ENCODE results near the gene NRP1.
"Not testable (repeated sequence)": the region's sequence is repeated elsewhere in the genome, so short reads cannot be mapped to it uniquely, and the experiment has no call there.

NRP1 gene

GRCh38 chr10:33334153-33334804 is at the start of gene NRP1:
TSS of gene NRP1 (minus strand) at chr10:33334667. CDS start at chr10:33334382, 285 bp downstream.
- DNase-seq, result peak in 1 of 2 experiments; percentile 17

DNA sequence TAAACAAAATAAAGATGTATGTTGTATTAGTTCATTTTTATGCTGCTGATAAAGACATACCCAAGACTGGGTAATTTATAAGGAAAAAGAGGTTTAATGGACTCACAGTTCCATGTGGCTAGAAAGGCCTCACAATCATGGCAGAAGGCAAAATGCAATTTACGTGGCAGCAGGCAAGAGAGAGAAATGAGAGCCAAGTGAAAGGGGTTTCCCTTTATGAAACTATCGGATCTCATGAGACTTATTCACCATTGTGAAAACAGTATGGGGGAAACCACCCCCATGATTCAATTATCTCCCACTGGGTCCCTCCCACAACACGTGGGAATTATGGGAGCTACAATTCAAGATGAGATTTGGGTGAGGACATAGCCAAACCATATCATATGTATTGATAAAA is 49.7 kb upstream of the NRP1 start:
- DNase-seq, result not testable (repeated sequence)

GRCh38 chr10:33382921-33383713 is 48.6 kb upstream of the NRP1 start:
- DNase-seq, result no peak

GRCh38 chr10:33382216-33382600 is 47.7 kb upstream of the NRP1 start:
- DNase-seq, result no peak

DNA sequence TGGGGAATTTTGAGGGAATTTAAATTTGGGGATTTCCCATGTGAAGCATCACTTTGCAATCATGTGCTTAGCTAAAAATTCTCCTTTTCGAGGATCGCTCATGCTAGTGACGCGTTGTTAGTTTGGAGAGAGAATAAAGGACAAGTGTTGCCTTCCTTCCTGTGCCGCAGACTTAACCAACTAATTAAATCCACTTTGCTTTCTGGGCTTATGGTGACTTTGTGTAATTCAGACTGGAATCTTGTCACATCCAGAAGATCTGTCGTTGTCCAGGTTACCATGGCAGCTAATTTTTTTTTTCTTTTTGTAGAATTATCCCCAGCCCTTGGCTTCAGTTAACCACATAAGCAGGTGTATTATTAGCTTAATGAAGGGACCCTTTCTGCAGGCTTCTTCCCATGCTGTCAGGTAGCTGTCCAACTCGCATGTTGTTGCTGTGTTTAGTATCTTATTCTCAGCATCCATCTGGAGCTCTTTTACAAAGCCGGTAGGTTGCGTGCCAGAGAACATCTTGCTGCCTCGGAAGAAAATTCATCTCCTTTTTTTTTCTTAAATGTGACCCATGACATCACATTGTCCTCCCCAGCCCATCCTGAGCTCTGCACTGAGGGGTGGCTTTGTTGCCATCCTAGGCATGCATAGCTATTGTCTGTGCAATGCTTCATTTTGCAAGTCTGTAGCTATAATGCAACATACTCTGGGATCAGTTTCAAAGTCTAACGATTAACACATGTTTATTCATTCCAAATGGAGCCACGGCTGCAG is 47.2 kb upstream of the NRP1 start:
- DNase-seq, result peak in 1 of 2 experiments; percentile 30

GRCh38 chr10:33377658-33378025 is 43.2 kb upstream of the NRP1 start:
- no peak for DNase-seq

DNA sequence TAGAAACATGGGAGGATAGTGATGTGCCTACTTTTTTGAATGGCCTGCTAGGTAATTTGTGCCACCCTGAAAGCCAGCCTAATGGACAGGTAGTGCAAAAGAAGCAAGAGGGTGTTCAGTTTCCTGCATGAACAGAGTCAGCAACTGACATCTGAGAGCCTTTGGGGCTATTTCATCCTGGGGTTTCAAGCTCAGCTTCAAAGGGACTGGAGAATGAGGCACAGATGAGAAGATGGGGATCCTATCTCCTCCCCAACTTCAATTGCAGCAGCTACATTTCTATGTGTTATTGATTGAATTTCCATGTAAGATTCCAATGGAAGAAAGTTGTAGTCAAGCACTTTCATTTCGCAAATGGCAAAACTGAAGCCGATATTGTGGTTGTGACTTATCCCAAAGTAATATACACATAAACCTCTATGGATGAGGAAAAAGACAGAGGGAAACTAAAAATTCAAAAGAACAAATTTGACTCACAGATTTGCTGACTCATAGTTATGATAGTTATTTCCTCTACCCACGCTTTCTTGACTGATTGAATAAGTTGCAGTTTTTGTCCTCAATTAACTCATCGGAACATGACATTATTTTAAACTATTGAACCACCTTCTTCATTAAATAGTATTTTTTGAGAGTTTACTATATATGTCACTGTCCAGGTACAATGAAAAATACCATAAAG is 42.6 kb upstream of the NRP1 start:
- no peak for DNase-seq

GRCh38 chr10:33376476-33376875 is 42.0 kb upstream of the NRP1 start:
- no peak for DNase-seq

GRCh38 chr10:33373263-33373662 is 38.8 kb upstream of the NRP1 start:
- DNase-seq, result no peak

DNA sequence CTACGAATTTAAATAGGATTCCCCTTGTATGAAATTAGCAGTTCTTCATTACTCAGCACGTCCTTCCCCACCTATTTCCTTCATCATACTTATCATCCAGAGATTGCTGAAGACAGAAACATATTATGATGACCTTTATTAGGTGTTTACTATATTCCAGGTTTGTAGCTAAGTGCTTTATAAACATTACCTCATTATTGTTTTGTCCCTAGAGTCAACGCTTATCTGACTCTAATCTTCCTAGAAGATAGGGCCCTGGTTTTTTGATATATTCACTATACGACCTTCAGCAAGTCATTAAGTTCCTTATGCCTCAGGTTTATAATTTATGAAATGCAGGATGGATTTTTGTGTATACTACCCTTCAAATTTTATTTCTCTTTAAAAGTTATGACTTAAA is 36.8 kb upstream of the NRP1 start:
- DNase-seq, result no peak

DNA sequence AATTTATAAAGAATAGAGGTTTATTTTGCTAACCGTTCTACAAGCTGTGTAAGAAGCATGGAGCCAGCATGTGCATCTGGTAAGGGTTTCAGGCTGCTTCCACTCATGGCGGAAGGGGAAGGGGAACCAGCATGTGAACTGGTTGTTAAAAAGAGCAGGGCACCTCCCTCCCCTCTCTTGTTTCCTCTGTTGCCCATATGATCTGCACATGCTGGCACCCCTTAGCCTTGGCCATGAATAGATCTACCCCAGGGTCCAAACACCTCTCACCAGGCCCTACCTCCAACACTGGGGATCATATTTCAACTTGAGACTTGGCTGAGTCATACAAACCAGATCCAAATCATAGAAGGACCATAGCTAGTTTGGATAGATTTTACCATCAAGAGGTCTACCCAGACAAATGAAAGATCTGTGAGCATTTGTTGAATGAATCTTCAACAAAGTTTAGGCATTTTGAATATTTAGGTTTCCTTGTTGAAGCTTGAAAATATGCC is 36.0 kb upstream of the NRP1 start:
- DNase-seq, result no peak

DNA sequence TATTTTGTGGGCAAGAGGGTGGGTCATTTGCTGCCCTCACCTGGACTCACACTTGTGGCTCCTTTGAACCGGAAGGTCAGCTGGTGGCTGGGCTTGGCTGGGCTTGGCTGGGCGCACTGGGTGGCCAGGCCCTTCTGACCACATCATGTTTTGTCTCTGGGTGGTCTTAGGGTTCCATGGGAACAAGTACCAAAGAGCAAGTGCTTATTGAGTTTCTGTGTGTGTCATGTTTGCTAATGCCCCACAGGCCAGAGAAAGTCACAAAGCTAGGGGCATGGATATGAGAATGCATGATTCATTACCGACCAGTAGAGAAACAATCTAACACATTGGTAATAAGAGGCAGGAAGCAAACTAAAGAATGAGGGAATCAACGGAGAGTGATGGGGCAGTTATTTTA is 33.6 kb upstream of the NRP1 start:
- DNase-seq, result no peak

DNA sequence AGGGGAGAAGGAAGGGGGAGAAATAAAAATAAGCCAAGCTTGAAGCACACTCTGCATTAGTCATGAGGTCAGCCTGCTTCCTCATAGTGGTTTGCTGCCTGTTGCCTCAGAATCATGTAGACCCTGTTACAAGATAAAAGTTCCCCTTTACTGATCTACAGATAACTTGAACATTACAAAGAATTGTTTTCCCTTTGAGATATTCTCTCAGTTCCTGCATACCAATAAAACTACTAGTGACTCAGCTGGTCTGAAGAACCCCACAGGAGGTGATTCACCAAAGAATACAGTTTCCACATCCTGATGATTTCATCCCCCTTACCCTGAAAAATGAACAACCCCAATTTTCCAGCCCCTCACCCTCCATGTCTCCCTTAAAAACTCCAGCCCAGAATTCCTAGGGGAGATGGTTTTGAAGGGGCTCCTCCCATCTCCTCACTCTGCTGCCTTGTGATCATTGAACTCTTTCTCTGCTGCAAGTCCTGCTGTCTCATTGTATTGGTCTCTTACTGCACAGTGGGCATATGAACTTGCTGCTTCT is 31.5 kb upstream of the NRP1 start:
- no peak for DNase-seq

GRCh38 chr10:33365301-33365700 is 30.8 kb upstream of the NRP1 start:
- DNase-seq, result no peak

DNA sequence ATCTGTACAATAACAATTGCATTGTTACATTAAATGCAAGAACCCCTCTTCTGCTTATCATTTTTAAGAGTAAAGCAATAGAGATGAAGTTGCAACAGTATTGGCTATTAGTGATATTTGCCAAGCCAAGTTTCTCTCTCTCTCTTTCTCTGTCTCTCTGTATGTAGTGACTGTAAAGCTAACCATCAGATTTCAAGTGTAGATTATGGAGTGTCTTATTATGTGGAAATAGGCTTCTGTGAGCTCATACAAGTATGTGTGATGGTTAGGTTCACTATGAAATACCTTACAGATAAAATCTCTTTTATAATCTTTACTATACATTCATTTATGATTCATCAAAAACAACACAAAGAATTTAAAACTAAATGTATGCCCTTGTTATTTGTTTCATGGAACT is 28.6 kb upstream of the NRP1 start:
- DNase-seq, result no peak

DNA sequence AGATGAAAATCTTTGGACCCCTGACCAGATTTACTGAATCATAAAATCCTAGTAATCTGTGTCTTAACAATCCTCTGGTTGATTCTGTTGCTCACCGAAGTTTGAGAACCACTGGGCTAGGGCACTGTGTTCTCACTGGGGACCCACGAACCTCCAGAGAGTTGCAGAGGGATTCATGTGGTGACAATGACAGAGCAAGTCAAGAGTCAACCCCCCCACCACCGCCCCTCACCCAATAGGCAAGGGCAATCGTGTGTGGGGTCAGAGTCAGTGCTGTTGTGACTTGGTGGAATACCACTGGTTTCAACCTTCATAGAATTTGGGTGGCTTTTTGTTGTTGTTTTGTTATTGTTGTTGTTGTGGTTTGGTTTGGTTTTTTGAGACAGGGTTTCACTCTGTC is 23.5 kb upstream of the NRP1 start:
- DNase-seq, result no peak

DNA sequence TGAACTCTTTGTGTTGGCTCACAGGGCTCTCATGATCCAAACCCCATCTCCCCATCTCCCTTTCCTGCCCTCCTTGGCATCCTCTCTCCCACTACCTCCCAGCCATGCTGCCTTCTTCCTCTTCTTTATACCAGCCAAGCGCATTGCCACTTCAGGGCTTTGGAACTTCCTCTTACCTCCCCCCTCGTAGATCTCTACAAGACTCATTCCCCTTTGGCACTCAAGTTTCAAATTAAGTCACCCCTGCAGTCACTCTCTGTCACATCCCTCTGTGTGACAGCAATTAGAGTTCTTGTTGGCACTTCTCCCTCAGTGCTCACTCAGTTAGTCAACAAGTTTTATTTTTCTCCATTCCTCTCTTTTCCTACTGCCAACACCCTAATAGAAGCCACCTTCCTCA is 20.8 kb upstream of the NRP1 start:
- no peak for DNase-seq

DNA sequence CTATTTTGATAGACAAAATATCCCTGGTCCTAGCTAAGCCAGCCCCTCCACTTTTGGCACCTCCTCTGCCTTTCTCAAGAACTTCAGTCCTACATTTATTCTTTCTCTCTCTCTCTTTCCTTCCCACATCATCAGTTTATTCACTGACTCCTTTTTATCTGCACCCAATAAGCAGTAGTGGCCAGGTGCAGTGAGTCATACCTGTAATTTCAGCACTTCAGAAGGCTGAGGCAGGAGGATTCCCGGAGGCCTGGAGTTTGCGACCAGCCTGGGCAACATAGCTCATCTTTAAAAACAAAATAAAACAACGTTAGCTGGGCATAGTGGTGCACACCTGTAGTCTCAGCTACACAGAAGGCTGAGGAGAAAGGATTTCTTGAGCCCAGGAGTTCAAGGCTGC is 19.4 kb upstream of the NRP1 start:
- DNase-seq, result no peak

- DNase-seq, result no peak
Measured at GRCh38 chr10:33353334-33353733, 18.9 kb upstream of the NRP1 start.

DNA sequence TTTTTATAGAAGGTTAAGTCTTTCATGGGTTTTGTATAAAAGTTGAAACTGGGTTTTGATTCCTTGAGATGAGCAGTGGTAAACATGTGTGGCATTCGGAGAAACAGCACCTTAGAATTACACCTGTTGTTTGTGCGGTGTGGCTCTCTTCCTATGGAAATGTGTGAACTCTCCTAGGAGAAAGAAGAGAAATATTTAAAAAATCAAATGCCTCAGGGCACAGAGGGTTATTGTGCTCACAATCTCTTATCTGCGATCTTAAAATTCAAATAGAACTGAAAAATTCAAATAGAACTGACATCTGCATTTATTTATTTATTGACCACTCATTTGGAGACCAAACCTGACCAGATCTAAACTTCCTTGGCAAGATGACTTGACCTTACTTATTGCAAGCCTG is 18.1 kb upstream of the NRP1 start:
- no peak for DNase-seq

- DNase-seq, result no peak
Measured at GRCh38 chr10:33352175-33352574, 17.7 kb upstream of the NRP1 start.

DNA sequence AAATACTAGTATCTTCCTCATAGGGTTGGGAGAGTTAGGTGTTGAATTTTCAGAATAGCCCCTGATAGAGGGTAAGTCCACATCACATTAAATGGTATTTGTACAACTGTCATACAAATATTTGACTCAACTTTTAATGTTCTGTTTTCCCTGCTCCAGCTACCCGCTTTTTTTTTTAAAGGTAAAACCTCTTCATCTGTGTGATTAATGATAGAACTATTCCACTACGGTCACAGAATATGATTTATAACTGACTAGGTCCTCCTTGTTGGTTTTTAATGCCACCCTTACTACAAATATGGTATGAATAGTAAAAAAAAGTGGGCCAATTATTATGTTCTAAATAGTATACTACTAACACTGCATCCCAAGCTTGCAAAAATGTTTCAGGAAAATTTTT is 15.6 kb upstream of the NRP1 start:
- no peak for DNase-seq

DNA sequence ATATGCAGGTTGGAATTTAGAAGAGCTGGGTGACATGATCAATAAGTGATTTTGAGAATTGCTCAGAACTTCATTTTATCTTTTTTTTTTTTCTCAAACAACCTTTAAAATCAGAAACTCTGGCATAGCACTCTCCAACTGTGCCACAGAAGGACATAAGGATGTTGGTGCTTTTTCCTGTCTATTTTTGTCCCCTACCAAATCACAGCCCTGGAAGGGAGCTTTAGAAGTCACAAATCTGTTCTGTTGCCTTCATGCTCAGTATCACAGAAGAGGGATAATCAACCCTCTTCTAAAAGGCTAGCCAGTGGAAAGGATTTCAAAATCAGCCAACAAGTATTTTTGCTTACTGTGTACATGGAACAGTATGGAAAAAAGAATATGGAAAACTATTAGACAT is 14.8 kb upstream of the NRP1 start:
- DNase-seq, result no peak

All from NCI-H524 (cell line).